OCI-LY1 (cell line): ENCODE data around the gene TCIRG1.

Experiments used
- EZH2 ChIP-seq: fragments of 200-600 bp; sonication (generic), shearing (Covaris generic); IDR thresholded peaks from 2 replicates; pipeline ENCODE4 v1.8.0; 2017; ENCODE audit warnings: borderline replicate concordance, mixed run types, mild to moderate bottlenecking, antibody characterized with exemption, low read length, moderate library complexity, mixed read lengths
- TF ChIP-seq, protein P1 (sequence below): fragments of 200-600 bp; sonication (generic), shearing (Covaris generic); IDR thresholded peaks from 2 replicates; pipeline ENCODE4 v1.5.1; 2017; ENCODE audit warnings: mild to moderate bottlenecking, antibody characterized with exemption, low read length, moderate library complexity, mixed read lengths

DNA sequence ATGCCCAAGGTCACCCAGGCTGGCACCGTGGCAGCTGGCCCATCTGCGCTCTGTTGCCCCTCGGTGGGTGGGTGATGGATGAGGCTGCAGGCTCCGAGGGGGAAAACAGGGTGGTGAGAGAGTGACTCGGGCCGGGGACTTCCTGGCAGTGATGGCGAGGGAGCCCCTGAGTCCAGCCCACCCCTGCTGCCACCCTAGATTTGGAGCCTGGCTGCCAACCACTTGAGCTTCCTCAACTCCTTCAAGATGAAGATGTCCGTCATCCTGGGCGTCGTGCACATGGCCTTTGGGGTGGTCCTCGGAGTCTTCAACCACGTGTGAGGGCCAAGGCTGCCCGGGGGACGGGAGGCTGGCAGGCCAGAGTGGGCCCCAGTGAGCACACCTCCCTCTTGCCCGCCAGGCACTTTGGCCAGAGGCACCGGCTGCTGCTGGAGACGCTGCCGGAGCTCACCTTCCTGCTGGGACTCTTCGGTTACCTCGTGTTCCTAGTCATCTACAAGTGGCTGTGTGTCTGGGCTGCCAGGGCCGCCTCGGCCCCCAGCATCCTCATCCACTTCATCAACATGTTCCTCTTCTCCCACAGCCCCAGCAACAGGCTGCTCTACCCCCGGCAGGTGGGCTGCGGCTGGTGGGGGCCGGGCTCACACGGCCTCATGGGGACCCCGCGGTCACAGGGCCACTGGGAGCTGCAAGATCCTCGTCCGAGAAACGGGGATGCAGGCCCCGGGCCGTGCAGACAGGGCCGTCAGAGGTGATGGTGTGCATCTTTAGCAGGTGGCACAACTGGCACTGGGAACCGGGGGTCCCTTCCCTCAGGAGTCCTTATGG lies 10.1 kb downstream of the TCIRG1 start:
- TF ChIP-seq, protein P1, sequence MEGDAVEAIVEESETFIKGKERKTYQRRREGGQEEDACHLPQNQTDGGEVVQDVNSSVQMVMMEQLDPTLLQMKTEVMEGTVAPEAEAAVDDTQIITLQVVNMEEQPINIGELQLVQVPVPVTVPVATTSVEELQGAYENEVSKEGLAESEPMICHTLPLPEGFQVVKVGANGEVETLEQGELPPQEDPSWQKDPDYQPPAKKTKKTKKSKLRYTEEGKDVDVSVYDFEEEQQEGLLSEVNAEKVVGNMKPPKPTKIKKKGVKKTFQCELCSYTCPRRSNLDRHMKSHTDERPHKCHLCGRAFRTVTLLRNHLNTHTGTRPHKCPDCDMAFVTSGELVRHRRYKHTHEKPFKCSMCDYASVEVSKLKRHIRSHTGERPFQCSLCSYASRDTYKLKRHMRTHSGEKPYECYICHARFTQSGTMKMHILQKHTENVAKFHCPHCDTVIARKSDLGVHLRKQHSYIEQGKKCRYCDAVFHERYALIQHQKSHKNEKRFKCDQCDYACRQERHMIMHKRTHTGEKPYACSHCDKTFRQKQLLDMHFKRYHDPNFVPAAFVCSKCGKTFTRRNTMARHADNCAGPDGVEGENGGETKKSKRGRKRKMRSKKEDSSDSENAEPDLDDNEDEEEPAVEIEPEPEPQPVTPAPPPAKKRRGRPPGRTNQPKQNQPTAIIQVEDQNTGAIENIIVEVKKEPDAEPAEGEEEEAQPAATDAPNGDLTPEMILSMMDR = no peak
- no peak for TF ChIP-seq EZH2
